Iris pigment epithelial cell (primary cell): Measurements from ENCODE around the gene NMS.
"Not testable (repeated sequence)": the region's sequence is repeated elsewhere in the genome, so short reads cannot be mapped to it uniquely, and the experiment has no call there.

Source experiments
- DNase-seq: peaks from one replicate; pipeline ENCODE4 v3.0.0-alpha.2; 2011; ENCODE audit warnings: low read depth

Gene NMS, protein sequence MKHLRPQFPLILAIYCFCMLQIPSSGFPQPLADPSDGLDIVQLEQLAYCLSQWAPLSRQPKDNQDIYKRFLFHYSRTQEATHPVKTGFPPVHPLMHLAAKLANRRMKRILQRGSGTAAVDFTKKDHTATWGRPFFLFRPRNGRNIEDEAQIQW

DNA sequence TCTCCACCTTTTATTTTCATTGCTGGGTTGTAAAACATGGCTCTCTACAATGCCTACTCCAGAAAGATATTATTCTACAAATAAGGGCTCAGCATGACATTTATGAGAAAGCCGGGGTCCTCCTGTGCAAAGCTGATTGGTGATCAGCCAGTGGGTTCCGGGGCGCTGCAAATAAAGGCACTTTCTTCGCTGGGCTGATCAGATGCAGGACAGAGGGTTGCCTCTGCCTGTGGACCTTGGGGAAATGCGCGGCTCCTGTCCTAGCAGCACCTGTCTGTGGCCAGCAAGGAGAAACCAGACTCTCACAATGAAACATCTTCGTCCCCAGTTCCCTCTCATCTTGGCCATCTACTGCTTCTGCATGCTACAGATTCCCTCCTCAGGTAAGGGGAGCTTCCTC is at the start of gene NMS:
Gene NMS (plus strand): TSS at position 301 of the 400 bp plus-strand sequence. CDS start 7 bp downstream, at position 308.
- no peak for DNase-seq

DNA sequence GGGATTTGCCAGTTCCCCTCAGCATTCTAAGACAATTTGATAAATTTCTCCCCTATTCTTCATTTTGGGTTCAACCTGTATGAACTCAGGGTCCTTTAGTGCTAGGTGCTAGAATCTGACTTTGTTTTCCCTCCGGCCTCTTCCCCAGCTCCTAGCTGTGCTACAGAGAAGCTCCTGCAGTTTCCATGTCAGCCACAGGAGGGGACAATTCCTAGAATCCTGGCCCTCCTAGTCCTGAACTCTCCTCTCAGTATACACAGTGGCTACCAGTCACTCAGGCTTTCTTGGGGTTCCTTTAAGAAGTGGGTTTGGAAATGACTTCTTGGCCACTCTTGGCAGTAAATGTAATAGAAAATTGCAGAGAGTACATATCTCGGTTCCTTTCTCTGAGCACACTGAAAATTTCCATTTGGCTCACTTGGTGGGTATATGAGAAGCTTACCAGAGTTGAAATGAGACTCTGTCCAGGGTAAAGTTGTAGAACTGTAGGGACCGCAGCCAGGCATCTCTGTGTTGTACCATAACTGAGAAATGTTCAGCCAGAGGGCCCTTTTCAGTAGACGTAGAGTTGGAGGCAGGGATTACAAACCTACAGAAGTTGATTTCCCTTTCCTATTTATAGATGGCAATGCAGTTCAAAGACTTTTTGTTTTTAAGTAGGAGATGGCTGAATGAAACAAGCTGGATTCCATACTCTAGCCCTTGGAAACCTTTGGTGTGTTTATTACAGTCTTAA is 47.8 kb upstream of the NMS start:
- DNase-seq = peak; percentile 58

DNA sequence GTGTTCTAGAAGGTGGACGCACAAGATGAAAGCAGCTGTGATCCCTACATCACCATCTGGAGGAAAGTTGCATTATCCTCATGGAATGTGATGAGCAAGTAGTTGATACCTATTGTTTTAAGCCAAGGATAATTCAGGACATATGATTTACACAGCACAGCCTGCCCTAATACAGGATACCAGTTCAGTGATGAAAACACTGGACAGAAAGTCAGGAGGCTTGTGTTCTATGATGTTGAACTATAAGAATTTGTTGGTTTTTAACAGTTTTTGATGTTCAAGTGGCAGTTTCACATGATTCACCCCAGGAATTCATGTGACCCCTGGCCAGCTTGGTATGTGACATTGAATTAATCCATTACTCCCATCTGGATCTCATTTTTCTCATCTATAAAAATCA is 46.7 kb upstream of the NMS start:
- DNase-seq = no peak

DNA sequence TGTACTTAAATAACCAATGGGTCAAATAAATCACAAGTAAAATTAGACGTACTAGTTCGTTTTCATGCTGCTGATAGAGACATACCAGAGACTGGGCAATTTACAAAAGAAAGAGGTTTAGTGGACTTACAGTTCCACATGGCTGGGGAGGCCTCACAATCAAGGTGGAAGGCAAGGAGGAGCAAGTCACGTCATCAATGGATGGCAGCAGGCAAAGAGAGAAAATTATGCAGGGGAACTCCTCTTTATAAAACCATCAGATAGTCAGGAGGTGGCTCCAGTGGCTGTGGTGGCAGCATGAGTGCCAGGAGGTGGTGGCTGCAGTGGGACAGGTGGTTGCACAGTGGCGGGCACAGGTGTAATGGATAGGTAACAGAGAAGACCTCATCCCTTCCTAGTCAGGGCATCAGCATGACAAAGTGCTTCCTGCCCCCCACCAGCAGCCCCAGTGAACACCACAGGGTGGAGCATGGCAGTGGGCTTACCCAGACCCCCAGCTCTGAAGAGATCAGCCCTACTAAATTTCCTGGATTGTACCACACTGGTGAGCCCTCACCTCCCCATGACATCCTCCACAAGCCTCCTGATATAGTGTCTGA is 45.9 kb upstream of the NMS start:
- no peak for DNase-seq

DNA sequence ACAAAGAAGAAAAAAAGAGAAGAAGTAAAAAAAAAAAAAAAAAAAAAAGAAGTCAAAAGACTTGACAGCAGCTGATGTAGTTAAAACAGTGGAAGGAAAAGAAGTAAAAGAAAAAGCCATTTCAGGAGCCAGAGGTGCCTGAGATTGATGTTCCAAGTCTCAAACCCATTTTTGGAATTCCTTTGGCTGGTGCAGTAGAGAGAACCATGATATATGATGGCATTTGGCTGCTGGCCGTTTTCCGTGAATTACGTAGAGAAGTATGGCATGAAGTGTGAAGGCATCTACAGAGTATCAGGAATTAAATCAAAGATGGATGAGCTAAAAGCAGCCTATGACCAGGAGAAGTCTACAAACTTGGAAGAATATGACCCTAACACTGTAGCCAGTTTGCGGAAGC is 45.2 kb upstream of the NMS start:
- no peak for DNase-seq

DNA sequence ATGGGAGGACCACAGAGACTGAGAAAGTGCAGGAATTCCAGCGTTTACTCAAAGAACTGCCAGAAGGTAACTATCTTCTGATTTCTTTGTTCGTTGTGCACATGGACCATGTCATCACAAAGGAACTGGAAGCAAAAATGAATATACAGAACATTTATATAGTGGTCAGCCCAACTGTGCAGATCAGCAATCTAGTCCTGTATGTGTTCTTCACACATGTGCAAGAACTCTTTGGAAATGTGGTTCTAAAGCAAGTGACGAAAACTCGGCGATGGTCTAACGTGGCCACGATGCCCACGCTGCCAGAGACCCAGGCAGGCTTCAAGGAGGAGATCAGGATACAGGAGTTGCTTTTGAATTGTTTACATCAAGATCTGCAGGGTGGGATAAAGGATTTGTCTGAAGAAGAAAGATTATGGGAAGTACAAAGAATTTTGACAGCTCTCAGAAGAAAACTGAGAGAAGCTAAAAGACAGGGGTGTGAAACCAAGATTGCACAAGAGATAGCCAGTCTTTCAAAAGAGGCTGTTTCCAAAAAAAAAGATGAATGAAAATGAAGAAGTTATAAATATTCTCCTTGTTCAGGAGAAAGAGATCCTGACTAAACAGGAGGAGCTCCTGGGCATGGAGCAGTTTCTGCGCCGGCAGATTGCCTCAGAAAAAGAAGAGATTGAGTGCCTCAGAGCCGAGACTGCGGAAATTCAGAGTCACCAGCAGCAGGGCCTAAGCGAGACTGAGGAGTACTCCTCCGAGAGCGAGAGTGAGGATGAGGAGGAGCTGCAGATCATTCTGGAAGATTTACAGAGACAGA is 44.5 kb upstream of the NMS start:
- no peak for DNase-seq

DNA sequence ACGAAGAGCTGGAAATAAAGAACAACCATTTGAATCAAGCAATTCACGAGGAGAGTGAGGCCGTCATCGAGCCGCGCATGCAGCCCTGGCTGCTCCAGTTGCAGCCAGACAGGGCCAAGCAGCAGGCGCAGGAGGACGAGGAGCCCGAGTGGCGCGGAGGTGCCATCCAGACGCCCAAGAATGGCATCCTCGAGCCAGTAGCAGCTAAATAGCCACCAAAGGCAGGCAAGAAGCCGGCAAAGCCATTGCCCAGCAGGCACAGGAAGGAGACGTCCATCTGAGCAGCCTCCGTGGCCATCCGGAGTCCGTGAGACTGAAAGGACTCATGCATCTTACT is 43.9 kb upstream of the NMS start:
- DNase-seq = no peak

DNA sequence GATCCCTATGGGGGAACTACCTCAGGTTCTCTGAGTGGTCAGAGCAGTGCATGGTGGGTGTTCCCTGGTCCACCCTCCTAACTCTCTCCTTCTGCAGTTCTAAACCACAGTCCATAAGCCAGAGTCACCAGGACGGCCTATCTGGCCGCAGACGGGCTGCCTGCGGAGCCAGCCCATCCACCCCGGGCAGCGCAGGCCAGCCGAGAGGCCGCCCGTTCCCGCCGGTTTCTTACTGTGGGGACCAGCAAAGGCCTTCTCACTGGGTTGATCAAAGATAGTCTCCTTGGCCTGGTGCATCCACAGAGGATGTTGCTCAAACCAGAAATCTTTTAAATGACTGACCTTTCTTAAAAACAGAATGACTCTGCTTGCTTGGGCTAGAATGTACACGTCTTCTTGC is 43.2 kb upstream of the NMS start:
- DNase-seq = no peak

DNA sequence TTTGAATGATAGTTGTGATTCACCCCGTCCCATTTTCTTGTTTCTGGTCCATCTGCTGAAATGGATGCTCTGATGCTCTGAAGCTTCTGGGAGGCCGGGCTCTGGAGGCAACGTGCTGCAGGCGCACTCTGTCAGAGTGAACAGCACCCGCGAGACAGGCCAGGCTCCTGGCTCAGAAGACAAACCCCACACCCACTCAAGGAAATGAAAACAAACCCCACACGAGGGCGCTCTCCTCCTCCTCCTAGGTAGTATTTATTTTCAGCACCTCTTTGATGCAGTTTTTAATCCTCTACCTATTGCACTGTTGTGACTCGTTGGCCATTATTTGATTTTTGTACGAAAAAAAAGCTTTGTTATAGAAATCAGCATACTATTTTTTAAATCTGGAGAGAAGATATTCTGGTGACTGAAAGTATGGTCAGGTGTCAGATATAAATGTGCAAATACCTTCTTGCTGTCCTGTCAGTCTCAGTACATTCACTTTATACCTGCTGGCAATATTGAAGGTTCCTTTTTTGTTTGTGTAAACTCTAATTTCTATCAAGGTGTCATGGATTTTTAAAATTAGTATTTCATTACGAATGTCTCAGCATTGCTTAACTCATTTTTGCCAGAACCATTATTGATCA is 42.5 kb upstream of the NMS start:
- DNase-seq = peak; percentile 60

DNA sequence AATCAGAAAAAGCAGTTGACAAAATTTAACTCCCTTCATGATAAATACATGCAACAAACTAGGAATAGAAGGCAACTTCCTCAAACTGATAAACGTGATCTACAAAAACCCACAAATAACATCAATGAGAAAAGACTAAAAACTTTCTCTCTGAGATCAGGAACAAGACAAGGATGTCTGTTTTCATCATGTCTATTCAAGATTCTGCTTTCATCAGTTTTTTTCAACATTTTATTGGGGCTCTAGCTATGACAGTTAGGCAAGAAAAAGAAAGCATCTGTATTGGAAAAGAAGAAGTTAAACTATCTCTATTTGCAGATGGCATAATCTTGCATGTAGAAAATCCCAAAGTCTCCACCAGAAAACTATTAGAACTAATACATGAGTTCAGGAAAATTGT is 40.6 kb upstream of the NMS start:
- no peak for DNase-seq

DNA sequence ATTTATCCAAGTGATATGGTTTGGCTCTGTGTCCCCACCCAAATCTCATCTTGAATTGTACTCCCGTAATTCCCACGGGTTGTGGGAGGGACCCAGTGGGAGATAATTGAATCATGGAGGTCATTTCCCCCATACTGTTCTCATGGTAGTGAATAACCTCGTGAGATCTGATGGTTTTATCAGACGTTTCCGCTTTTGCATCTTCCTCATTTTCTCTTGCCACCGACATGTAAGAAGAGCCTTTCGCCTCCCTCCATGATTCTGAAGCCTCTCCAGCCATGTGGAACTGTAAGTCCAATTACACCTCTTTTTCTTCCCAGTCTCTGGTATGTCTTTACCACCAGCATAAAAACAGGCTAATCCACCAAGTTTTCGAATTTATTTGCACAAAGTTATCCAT is 32.5 kb upstream of the NMS start:
- DNase-seq = no peak

DNA sequence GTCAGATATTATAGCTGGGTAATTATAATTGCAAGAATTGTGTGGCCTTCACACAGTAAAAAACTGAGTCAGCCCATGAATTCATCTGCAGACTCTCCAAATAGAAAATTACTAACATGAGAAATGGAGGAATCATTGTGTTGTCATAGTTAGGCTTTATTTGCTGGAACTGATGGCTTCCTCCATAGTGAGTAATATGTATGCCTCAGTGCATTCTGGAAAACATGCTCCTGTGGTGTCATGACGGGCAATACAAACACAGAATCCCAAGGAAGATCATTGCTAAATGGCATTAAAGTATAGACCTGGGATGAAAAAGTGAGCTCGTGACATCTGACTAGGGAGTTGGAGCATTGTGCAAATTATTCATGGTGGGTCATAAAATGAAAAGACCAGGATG is 23.6 kb upstream of the NMS start:
- DNase-seq = no peak

DNA sequence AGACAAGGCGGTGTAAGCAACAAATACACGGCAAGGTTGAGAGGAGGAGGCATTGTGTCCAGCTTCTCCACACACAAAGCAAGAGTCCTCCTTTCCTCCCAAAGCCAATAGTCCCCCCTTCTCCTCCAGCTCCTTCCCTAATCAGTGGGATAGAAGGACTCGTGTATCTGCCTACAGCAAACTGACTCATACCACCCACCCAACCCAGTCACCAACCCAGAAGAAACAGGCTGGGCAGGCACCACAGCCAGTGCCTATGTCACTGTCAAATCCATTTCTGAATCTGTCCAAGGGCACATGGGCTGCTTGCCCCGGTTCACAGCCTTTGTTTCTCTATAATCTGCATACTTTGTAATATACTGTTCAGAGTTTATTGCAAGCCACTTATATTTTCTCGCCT is 19.2 kb upstream of the NMS start:
- DNase-seq = no peak

DNA sequence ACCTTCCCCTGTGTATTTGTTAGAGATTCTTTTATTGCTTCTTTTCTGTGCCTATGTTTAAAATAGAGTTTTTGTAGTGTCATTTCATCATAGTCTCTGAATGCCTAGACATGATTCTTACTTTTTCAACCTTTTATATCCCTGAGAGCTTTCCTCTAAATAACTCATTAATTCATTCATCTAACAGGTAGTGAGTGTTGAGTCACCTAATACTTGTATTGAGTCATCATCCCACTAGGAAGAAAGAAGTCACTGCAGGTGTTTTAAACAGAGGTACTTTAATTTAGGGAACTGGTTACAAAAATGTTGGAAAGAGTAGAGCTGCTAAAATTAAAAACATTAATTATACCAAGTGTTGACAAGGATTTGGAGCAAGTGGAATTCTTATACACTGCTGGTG is 18.5 kb upstream of the NMS start:
- DNase-seq = no peak

DNA sequence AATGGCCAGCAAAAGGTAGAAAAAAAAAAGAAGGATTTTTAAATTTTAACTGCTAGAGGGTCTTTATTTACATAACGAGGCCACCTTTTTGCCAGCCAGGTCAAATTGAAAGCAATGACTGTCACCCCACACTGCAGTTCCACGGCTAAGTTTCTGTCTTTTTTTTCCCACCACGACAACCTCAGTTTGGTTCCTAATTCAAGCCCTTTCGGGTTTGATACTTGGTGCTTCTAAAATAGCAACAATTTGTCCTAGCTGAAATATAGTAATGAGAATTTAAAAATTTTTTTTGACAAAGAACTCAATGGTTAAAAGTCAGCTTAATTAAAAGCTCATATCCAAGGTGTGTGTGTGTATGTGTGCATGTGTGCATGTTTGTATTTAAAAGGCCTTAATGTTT is 16.4 kb upstream of the NMS start:
- DNase-seq = no peak

DNA sequence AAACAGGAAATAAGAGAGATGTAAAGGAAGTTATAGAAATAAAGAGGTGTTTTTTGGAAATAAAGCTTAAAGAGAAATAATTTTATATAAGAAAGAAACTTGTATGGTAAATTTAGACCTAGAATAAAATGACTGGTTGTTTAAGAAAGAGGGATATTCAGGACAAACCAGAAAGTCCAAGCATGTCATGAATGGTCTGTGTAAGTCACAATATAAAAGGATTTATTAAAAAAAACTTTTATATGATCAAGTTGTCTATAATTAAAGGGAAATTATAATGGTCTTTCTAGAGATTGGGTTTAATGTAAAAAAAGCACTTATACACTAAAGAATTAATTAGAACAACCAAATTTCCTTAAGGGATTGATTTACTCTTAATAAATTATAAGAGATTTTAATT is 13.9 kb upstream of the NMS start:
- not testable (repeated sequence) for DNase-seq

DNA sequence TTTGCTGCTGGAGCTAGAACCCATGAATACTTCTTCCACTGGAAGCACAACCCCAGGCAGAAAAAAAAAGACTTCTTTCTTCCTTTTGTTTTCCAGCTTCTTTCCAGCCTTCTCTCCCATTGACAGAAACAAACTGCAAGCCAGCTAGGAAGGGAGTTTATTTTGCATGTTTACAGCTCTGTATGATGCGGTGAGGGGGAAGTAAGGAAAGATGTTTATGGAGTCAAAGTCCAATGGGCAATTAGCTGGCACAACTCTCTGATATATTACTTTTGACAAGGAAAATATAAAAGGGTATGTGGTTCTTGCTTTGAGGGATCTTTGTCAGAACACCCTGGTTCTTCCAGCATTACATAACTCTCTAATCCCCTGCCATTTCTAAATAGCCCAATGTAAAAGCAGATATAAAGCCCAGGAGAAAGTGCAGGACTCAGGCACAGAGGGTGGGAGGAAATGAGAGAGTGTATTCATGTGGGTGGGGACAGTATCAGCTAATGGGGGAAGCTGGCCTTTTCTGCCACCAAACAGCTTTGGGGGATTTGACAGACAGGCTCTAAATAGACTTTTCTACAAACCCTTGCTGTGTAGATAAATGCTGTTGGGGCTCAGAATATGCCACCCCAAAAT is 9.3 kb upstream of the NMS start:
- DNase-seq = no peak

DNA sequence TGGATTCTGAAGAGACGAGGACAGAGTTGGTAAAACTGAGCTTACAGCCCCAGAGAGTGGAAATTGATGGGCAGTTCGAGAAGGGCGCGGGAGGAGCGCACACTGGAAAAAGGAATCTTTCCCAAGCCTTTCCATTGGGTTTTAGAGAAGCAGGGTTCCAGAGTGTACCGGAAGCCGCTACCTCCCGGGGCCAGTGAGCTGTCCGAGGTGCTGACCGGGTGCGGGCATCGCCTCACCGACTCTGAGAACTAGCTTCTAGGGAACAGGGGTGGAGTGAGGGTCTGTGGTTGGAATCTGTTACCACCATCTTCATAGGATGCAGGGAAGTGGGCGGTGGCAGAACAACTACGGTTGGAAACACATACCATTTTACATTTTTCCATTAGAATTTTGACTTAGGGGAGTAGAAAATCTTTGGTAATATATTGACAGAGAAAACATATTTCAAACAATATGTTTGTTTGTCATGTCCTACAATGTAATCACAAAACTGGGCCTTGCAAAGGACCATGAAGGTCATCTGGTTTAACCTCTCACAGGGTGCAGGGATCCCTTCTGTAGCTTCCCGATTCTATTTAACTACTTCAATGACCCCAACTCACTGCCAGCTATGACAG is 724 bp downstream of the NMS start:
- no peak for DNase-seq

DNA sequence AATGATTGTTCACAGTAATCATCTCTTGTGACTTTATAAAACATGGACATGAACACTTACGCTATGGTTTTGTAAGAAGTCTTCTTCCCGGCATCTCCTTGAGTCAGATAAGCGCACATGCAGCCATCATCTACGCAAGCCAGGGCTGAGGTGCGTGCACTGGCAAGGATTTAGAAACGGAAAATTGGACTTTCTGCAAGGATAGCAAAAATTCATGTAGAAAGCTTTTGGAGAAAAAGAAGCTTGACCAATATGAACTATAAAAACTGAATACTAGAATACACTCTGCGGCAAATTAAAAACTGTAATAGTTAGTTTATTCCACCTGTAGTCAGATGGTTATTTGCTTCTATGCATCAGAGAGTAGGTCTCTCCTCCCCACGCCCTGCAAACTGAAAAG is 6.3 kb downstream of the NMS start:
- no peak for DNase-seq

DNA sequence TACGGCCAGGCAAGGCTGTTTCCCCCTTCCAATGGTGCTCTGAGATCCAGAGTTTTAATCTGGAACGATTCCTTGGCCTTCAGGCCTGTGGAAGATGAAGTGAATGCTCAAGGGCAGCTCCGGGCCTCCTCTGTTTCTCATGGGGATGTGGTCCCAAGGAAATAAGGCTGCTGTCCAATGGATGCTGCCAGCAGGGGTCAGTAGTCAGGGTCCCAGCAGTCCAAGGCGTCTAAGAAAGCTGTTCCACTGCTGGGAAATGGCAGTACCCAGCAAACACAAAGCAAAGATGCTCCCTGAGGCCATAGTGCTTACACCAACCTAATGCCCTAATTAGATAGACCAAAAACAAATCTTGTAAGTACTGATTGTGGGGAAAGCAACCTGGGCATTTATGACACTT is 12.5 kb downstream of the NMS start:
- DNase-seq = peak; percentile 6

DNA sequence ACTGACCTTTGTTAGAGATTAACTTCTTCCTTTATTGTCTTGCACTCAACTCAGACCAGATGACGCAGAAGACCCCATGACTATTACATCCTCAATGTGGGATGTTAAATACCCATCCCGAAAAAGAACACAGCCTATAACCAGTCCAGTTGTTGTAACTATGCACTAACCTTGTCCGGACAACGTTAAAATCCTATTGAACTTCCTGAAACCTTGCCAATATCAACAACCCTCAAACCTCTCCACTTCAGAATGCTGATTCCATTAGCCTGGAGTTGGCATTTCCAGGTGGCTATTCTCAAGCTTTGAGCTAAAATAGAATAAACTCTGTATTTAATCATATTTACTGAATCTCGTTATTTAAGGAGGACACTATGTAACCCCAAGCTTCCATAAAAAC is 13.6 kb downstream of the NMS start:
- DNase-seq = no peak

DNA sequence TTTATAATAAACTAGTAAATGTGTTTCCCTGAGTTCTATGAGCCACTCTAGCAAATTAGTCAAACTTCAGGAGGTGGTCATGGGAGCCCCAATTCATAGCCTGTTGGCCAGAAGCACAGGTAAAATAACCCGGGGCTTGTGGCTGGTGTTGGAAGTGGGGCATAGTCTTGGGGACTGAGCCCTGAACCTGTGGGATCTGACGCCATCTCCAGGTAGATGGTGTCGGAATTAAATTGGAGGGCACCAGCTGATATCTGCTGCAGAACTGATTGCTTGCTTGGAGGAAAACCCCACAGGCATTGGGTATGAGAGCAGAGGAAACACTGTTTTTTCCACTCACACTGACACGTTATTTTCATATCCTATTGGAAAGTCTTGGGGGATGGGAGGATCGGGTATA is 14.1 kb downstream of the NMS start:
- no peak for DNase-seq
